GM18502 (cell line): ENCODE results near the gene CLDN7.

Experiments
- ATAC-seq: cut with Tn5 transposase; IDR thresholded peaks from one replicate; pipeline ENCODE4 v1.9.1; 2021; ENCODE audit warnings: mild to moderate bottlenecking; ENCODE audit not compliant: unreplicated experiment, poor library complexity

CLDN7 gene

DNA sequence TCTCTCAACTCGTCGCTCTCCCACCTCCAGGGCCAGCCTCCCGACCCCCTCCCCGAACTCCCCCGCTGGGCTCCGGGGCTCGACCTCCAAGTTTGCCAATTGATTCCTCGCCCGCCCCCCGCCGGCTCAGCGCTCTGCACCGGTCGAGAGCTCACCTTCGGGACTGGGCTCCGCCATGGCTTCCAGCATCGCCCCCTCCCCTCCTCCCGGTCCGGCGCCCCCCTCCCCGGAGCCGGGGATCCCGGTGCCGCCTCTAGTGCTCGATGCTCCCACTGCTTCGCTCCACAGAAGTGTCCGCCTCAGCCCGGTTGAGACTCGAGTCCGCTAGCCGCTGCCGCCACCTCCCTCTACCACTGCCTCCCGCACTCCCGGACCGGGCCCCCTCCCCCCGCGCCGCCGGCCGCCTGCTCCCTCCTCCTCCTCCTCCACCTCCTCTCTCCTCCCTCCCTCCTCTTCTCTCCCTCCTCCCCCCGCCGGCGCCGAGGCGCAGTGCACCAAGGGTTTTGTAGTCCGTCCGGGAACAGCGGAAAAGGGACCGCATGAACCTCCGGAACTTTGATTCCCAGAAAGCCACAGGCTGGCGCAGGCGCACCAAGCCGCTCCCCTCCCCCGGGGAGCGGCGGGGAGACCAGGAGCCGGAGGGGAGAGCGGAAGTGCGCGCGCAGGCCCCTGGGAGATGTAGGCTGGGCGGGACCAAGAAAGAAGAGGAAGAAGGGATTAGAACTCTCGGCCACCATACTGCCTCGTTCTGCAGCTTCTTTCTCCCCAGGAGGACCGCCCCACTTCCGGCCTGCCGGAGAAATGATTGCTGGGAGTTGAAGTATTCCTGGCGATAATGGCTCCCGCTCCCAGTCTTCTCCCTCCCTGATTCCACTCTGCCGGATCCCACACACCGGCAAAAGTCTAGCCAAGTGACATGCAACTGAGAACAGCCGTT, 22.9 kb downstream of the CLDN7 start, which contains the start of gene PHF23:
PHF23 (minus strand) TSS at position 367 of the 937 bp plus-strand sequence; CDS start at position 189, 178 bp downstream.
- ATAC-seq: peak; percentile 46

DNA sequence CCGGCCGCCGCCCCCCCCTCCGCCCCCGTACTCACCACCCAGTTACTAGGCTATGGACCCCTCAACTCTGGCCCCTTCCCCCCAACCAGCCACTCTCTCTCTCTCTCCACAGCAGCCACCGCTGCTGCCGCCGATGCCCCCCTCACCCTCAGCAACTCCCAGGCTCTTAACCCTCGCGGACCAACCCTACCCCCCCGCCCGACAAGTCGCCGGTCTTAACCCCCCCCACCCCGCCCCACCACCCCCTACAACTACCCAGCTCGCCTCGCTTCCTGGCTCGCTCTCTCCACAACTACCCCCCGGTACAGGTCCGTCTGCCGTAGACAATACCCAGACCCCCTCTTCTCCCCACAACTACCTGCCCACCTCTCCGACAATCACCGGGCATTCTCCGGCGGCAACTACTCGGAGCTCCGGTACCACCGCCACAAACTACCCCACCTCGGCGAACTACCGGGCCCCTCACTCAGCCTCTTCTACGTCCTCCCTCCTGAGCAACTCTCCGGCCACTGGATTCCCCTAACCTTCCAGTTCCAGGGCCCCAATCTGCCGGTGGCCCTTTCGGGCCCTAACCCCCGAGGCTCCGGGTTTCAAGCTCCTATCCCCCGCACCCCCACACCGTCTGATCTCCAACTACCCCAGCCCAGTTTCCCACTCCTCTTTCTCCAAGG, 23.7 kb downstream of the CLDN7 start:
- no peak for ATAC-seq

DNA sequence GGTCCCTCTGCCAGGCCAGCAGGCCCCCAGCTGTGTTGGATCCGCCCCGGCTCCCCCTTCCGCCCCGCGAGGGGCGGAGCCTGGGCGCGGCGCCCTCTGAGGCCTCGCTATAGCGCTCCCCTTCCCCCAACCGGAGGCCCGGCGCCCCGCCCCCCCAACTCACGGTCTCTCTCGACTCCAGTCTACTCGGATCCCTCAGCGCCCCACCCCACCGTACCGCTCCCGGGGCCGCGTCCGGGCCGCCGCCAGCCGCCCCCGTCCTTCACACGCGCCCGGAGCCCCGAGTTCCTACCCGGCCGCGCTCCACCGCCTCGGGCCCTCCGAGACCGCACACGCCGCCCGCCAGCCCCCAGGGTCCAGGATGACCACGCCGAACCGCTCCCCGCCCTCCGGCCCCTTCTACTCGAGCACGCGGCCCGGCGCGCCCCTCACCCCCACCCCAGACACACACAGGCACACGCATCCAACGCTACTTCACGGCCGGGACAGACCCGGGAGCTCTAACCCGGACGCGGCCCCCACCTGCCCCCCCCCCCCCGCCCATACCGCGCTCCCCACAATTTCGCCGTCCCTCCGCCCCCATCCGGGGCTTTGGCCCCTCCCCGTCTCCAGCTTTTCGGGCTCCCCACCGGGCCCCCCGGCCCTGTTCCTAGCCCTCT, 24.4 kb downstream of the CLDN7 start:
- ATAC-seq: no peak

DNA sequence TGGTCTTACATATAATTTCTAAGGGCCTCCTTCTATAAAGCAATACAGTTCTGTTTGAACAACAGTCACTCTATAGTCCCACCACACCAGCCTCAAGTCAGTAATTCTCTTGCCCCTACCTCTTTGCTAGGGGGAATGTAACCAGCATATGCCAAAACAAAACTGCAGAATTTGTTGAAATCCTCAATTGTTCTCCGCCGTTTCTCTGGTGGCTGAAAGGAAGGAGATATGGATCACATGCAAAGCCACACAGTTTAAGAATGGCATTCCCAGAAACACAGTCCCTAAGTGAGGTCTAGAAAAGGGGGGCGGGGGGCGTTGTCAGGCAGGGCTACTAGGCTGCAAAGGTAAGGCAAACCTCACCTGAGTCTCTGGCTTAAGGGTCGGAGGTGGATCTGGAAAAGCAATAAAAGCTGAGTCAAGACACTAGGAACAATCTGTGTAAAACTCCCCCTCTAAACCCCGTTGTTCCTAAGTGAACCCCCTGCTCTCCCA, 25.0 kb downstream of the CLDN7 start:
- no peak for ATAC-seq

DNA sequence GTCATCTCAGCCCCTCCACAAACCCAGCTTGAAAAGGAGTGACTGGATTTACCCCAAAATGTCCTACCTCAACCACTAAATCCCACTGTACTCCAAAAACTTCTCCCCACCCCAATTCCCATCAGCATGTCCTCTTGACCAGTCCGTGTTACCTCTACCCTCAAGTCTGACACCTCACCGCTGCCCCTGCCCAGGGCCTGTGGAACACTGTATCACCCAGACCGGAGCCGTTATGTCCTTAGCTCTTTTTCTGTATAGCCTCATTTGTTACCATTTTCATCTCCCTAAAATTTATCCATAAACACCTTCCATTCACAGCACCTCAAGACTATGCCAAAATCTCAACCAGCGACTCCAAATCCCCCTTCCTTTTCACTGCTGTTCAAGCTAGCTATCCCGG, 25.5 kb downstream of the CLDN7 start:
- no peak for ATAC-seq

DNA sequence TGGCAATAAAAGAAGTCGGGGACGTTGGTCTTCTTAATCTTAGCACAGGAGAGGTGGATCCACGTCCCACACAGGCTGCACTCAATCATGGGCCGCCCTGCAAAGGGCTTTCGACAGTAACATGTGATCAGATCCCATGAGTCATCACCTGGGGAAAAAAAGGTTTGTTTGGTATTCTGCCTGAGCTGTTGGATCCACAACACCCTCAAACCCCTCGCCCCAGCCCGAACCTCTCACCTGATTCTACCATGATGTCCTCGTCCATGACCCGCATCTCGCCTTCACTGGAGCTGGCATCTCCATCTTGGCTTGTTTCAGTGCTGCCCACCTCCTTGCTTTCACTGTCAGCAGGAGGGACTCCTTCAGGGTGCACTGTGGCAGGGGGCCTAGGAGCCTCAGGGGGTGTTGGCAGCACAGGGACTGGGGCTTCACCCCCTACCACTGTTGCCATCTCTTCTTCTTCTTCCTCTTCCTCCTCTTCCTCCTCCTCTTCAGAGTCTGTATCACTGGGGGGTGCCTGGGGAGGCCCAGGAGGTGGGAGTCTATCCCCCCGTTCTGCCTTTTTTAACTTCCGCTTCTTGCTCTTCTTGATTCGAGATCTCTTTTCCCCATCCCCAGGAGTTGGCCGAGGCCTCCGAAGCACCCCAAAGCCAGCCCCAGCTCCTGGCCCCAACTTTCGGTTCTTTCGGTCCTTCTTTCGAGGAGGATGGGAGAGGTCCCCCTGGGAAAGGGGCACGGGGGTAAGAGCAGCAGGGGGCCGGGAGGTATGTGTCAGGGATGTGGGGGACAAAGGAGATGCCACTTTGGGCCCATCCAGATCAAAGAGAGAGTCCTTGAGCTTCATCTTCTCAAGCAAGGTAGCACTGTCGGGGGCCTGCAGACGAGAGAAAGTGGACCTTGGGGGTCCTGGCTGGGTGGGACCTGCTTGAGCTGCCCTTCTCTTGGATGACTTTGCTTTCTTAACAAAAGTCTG, 26.3 kb downstream of the CLDN7 start:
- no peak for ATAC-seq

DNA sequence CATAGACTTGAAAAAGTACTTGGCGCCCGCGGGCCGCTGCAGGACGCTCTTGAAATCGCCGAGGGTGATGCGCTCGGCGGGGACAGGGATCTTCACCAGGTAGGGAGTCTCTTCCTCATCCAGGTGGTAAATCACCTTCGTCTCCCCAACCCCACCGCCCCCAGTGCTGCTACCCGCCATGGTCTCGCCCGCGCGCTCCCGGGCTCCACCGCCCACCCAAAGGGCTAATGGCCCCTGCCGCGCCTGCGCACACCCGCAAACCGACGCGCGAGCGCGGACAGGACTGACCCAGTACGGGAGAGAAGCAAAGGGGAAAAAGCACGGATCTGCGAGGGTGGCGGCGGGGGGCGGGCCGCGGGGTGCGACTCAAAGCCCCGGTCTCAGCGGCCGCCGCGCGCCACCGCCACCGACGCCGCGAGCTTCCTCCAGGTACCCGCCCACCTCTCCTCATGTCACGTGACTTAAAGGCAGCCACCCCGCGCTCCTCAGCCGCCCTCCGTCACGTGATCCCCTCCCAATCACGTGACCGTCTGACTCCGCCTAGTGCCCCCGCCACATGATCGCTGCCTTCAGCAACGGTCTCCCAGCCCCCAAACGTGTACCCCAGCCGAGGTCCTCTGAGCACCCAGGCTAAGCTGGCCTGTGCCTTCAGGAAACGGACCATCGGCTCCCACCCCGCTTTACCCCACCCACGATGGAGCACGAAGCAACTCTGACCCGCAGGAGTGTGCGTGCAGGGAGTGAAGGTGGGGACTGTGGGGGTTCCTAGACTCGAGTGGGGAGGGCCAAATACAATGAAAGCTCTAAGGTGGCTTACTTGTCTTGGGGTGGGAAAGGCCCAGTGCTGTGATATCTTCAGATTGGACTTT, 28.0 kb downstream of the CLDN7 start, which contains the start of gene DVL2:
DVL2 (minus strand) TSS at position 435 of the 869 bp plus-strand sequence; CDS start at position 180, 255 bp downstream.
- ATAC-seq: peak; percentile 51

DNA sequence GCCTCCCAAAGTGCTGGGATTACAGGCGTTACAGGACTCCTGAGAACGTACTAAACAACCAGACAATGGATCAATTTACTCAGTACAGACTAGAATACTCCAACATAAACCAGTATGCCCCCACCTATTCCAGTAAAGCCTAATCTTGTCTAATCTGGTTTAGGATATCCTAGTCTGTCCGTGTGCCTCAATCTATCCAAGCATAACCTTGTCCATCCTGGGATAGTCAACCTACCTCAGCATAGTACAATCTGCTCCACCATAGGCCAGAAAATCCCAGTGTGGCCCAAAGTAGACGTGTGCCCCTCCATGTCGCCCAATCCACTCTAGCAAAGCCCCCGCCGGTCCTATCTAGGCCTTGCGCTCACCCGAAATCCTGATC, 28.6 kb downstream of the CLDN7 start:
- no peak for ATAC-seq

DNA sequence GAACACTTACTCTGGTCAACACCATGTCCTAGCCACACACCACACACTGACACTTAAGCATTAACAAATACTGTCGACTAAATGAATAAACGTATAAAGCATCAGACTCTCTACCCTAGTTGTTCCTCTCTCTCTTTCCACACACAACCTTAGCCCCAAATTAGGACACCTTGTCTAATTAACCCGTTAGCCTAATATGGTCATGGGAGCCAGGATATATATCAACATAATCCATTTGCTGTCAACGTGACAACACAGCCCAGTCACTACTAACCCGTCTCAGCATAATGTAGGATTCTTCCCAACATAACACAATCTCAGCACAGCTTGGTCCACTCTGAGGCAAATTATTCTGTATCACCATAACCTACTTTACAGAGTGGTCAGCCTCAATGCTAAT, 30.2 kb downstream of the CLDN7 start:
- no peak for ATAC-seq

DNA sequence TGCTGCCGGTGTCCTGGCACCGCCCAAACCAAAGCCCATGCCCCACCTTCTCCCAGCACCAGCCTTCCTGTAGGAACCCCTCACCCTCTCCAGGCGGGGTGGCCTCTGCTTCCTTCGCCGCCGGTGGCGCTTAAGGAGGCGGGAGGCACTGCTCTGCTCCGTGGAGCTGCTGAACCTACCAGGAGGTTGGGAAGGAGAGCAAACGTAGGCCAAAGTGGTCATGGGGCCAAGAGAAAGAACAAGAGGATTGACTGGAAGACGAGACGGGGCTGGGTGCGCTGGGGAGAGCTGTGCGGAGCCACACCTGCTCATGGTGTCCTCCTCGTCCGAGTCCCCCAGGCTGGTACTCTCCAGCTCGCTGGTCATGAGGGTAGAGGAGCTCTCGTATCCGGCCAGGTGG, 32.8 kb downstream of the CLDN7 start:
- no peak for ATAC-seq

DNA sequence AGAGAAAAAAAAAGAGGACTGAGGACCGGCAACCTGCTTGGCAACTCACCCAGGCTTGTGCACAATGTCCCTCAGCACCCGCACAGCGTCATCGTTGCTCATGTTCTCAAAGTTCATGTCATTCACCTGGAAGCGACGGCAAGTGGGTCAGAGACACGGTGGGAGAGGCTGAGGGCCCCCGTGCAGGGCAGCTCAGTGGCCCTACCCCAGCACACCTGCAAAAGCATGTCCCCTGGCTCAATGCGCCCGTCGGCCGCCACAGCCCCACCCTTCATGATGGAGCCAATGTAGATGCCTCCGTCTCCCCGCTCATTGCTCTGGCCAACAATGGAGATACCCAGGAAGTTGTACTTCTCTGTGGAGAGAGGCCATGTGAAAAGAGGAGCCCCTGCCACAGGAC, 33.4 kb downstream of the CLDN7 start:
- ATAC-seq: no peak

DNA sequence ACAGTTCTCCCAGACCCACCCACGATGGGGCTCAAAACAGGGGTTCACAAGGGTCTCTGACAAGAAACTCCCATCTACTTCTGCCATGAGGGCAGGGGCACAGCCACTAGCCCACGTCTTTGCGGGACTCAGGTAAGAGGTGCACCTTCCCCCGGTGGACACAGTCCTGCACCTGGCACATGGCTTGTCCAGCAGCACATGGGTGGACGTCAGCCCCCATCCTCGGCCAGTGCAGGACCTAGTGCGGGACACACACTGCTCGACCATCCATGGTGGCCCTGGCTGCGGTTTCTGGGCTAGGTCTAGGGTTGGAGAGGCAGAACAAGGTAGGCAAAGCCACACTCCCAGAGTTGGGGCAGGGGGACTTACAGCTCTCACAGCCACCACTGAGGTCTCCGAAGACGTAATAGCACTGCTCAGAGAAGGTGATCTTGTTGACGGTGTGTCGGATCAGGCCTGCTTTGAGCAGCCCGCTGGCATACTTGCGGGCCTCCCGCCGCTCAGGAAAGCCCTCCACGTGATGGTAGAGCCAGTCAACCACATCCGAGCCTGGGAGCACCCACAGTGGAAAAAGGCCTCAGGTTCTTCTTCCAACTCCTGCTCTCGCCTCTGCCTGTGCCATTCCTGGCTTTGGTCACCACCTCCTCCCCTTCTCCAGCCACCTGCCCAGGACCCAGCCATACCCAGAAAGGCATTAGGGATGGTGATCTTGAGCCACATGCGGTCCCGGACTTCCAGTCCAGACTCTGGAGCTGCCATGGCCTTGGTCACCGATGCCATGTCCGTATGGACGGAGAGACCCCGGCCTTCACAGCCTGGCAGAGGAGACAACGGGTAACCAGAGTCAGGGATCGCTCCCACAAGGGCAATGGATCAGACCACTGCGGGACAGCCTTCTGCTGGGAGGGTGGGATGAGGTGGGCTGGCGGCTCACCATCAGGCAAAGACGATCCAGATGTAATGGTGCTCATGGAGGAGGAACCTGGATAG, 35.3 kb downstream of the CLDN7 start:
- no peak for ATAC-seq

DNA sequence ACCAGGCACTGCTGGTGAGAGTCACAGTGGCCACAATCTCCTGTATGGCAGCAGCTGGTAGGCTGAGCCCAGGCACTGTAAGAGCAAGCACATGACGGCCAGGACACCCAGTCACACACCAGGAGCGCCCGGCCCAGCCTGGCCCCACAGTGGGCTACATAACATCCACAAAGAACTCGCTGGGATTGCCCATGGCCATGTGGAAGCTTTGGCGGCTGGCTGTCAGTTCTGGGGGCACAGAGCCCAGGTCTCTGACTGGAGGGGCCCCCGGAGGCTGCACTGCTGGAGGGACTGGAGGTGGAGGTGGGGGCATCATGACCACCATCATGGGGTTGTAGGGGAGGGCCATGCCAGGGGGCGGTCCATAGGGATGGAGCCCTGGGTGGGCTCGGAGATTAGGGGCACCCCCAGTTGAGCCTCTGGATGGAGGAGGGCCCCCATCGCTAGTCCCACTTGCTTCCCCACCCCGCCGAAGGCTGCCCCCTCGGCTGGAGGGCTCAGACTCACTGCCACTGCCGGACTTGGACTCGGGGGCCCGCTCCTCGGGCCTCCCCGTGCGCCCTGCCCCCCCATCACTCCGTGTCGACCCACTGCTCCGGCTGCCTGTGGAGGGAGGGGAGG, 36.5 kb downstream of the CLDN7 start:
- ATAC-seq: no peak

DNA sequence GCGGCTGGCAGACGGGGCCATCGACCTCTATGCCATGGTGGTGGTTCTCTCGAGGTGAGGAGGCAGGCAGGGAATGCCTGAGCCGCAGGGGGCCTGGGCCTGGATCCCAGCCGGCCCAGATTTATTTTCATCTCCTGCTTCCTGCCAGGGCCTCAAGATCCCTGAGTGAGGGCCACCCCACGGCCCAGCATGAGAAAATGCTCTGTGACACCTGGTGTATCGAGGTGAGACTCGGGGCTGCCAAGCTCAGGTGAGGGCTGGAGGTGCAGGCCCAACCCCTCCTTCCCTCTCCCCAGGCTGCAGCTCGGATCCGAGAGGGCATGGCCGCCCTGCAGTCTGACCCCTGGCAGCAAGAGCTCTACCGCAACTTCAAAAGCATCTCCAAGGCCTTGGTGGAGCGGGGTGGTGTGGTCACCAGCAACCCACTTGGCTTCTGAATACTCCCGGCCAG, 37.6 kb downstream of the CLDN7 start:
- no peak for ATAC-seq

DNA sequence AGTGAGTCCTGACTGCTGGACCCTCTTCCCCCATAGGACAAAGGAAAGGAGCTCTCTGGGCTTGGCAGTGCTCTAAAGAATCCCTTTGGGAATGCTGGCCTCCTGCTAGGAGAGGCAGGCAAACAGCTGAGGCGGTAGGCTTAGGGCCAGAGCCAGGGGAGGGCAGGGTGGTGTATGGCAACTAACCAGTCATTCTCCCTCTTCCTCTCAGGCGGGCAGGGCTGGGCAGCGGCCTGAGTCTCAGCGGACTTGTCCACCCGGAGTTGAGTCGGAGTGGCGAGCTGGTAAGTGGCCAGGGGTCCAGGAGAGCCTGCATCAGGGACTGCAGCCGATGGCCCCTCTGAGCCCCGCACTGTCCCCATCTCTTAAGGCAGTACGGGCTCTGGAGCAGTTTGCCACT, 38.2 kb downstream of the CLDN7 start:
- no peak for ATAC-seq

DNA sequence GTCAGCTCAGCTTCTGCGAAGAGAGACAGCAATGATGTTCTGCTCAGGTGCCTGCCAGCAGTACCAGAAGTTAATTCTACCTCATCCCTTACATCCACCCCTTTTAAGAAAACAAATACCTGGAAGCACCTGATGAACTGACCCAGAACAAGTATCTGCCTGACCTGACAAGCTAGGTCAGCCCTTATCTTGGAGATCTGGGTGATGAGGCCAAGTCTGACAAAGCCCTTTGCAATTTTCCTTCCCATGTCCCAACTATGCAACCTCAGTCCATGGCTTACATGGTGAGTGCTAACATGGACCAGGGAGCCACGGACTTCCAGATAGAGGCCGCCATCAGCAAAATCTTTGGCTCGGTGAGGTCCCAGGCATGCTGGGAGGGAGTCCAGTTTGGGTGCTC, 38.9 kb downstream of the CLDN7 start:
- no peak for ATAC-seq

DNA sequence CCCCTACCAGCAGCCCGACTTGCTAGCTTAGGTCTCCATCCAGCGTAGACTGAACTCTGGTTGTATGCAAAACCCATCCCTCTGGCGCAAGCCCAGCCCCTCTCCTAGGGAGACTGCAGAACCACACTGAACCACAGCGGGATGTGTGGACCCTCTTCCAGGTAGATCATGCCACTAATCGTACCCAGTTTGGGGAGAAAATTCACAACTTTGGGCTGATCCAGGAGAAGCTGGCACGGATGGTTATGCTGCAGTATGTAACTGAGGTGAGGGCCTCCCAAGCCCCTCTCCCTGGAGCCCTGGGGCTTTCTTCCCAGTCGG, 39.3 kb downstream of the CLDN7 start:
- ATAC-seq: no peak
